B cell (primary cell): ENCODE data around the gene RNF135.

Experiments
- CTCF ChIP-seq: fragments of 200-600 bp; IDR thresholded peaks from one replicate; pipeline ENCODE4 v1.8.0; 2022; ENCODE audit warnings: antibody characterized with exemption, mild to moderate bottlenecking
- EZH2 ChIP-seq: IDR thresholded peaks from 2 replicates; pipeline ENCODE4 v1.6.1; 2012; ENCODE audit warnings: borderline replicate concordance, low read depth, mild to moderate bottlenecking, moderate library complexity, low read length; ENCODE audit not compliant: insufficient read depth, poor library complexity, severe bottlenecking

GRCh38 chr17:30995347-30995746 lies 24.5 kb downstream of the RNF135 start:
- TF ChIP-seq CTCF (no peak), EZH2 (no peak)
